Sigmoid colon (tissue), 4 donors: ENCODE results near the gene ATP5F1D.

Experiments used
- POLR2A ChIP-seq, 2 donors: fragments of 450-650 bp; IDR thresholded peaks; one replicate each; pipeline ENCODE4 v1.6.1; 2016; ENCODE audit warnings: antibody characterized with exemption in 2 of 2, mild to moderate bottlenecking in 2 of 2, moderate library complexity in 2 of 2
- POLR2AphosphoS5 ChIP-seq, 4 donors: sonication (generic); formaldehyde crosslinking; IDR thresholded peaks; one replicate each; pipeline ENCODE4 v1.6.1; 2017; ENCODE audit warnings: antibody characterized with exemption in 4 of 4
- TF ChIP-seq, protein P1 (sequence below), 4 experiments: fragments of 450-650 bp in 3 of 4; fragments of 200-600 bp in 1 of 4; IDR thresholded peaks; one replicate each; pipeline ENCODE4 v1.5.1; 2016 to 2019; ENCODE audit warnings: antibody characterized with exemption in 4 of 4, mild to moderate bottlenecking in 3 of 4, moderate library complexity in 2 of 4

DNA sequence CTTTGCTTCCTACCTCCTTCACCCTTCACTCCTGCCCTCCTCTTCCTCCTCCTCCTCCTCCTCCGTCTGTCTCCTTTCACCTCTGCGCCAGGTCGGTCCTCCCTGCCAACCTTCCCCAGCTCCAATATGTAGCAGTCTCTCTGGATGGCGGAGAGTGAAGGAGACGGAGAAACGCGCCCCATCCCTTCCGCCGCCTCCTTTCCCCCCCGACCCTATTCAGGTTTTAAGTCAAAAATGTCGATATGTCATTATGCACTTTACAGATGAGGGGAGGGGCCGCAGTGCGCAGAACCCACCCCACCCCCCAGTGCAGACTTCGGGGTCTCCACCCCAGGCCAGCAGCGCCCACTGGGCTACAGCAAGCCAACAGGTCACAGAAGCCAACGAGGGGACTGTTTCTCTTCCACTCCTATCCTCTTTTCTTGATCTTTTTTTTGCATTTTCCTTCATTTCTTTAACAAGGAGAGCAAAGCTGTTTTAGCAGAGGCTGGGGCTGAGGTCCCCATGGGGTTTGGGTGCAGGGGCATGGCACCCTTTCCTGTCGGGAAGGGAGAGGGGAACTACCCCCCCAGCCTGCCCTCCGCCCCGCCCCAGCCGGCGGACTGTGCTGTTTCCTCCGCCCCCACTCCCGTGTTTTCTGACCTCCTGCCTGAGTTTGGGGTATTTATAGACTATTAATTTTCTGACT lies 16.1 kb downstream of the ATP5F1D start:
- TF ChIP-seq, protein P1, sequence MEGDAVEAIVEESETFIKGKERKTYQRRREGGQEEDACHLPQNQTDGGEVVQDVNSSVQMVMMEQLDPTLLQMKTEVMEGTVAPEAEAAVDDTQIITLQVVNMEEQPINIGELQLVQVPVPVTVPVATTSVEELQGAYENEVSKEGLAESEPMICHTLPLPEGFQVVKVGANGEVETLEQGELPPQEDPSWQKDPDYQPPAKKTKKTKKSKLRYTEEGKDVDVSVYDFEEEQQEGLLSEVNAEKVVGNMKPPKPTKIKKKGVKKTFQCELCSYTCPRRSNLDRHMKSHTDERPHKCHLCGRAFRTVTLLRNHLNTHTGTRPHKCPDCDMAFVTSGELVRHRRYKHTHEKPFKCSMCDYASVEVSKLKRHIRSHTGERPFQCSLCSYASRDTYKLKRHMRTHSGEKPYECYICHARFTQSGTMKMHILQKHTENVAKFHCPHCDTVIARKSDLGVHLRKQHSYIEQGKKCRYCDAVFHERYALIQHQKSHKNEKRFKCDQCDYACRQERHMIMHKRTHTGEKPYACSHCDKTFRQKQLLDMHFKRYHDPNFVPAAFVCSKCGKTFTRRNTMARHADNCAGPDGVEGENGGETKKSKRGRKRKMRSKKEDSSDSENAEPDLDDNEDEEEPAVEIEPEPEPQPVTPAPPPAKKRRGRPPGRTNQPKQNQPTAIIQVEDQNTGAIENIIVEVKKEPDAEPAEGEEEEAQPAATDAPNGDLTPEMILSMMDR (IDR thresholded peaks at IDR 0.05) = no peak
- no peak for TF ChIP-seq POLR2A (IDR thresholded peaks at IDR 0.05)
- peak in 1 of 4 donors; percentile 6 for TF ChIP-seq POLR2AphosphoS5 (IDR thresholded peaks at IDR 0.05)
